GM18511 (cell line): ENCODE data around the gene KLF11.

Experiments used
- ATAC-seq: cut with Tn5 transposase; IDR thresholded peaks from one replicate; pipeline ENCODE4 v1.9.1; 2021; ENCODE audit warnings: mild to moderate bottlenecking, moderate library complexity; ENCODE audit not compliant: unreplicated experiment

KLF11 gene

DNA sequence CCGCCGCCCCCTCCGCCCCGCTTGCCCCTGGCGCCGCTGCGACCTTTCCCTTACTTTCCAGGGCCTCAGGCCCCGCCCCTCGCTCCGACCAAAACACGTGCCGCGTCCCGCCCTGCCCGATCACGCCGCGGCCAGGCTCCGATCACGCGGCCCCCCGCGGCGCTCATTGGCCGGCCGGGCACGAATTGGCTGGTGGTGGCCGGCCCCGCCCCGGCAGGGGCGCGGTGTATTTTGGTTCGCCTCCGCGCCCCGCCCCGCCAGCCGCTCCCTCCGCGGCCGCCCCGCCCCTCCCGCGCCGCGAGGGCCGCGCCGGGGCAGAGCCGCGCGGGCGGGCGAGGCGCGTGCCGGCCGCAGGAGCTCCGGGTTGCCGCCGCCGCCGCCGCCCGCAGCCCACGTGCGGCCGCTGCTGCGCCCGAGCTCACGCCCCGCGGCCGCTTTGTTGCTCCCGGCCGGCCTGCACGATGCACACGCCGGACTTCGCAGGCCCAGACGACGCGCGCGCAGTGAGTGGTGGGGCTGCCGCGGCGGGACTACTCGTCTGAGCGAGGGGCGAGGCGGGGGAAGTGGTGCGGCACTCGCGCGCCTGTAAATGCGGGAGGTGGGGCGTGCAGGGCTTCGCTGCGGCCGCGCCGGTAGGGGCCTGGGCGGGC, at the start of gene KLF11:
KLF11 (plus strand) TSS at position 295 of the 650 bp plus-strand sequence; CDS start at position 462, 167 bp downstream.
- peak; percentile 76 for ATAC-seq

DNA sequence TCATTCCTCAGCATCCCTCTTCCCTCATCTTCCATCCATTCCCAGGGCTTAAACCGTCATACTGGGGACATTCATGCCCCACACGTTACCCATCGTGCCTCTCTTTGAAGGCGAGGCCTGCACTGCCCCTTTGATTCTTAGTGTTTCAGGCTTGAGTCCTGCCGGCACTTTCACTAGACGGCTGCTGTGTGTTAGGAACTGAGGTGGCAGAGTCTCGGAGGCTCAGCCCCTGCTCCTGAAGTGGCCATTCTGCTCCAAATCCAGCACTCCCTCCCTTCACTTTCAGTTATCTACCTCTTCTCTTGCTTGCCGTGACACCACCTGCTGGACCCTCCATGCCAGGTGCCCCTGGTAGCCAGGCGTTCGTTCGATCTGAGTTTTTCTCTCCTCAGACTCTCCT, 48.9 kb upstream of the KLF11 start:
- no peak for ATAC-seq

- no peak for ATAC-seq
Measured at GRCh38 chr2:9995059-9995458, 48.3 kb upstream of the KLF11 start.

DNA sequence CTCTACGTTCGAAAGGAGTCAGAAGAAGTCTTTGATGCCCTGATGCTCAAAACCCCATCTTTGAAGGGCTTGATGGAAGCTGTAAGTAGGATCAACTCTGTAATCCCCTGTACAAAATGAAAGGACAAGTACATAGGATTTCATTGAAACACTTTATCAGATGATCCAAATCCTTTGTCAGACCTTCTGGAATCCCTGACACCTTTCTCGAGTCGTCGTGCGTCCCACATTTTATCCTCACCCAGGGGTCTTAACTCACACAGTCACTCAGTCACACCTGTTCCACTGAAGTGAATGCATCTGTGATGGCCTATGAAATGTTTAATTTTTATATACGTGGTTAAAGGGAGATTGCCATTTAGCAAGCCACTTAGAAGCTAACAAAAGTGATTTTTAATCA, 47.0 kb upstream of the KLF11 start:
- ATAC-seq, result no peak

DNA sequence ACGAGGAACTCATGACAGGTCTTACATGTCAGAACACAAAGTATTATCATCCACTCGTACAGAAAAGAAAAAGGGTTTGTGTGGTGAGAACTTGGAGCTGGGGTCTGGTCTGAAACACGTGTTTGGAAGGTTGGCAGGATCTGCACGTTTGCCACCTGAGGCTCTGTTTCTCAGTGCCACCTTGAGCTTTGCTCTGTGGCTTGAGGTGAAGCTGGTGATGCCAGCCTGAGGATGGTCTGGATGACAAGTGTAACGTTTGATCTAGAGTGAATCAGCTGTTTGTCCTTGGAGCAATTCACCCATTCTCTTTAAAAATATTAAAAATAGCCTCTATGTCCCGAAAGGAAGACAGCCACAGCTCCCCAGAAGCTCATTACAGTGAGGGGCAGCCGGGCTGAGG, 45.4 kb upstream of the KLF11 start:
- ATAC-seq, result no peak

- no peak for ATAC-seq
Measured at GRCh38 chr2:9998916-9999654, 44.3 kb upstream of the KLF11 start.

DNA sequence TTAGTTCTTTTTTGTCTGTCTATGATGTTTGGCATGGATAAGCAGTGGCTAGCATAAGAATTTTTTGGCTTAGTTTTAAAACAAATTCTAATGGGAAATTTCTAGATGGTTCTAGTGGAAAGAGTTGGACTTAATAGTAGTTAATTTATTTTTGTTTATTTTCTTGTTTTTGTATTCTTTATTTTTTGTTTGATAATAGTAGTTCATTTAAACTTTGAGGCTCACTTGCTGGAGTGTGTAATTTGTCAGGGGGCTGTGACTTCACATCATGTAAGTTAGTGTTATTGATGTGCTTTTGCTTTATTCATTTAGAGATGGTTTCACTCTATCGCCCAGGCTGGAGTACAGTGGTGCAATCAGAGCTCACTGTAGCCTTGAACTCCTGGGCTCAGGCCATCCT, 43.7 kb upstream of the KLF11 start:
- no peak for ATAC-seq

GRCh38 chr2:10000541-10000940, 42.8 kb upstream of the KLF11 start:
- ATAC-seq, result no peak

- no peak for ATAC-seq
Measured at GRCh38 chr2:10001586-10001985, 41.8 kb upstream of the KLF11 start.

DNA sequence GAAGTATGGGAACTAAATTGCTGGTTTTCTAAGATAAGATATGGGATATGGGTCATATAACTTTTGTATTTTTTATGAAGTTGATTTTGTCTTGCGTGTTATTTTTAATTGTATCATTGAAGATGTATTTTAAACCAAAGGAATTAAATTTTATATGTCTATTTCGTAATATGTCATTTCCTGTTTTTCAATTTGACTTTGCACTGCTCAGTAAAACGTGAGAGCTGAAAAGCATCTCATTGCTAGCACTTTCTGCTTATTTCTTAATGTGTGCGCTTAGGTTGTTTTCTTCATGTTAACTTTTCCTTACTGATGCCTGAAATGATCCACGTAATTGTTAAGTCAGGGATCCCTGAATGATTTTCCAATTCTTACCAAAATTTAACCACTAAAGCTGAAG, 41.2 kb upstream of the KLF11 start:
- no peak for ATAC-seq

DNA sequence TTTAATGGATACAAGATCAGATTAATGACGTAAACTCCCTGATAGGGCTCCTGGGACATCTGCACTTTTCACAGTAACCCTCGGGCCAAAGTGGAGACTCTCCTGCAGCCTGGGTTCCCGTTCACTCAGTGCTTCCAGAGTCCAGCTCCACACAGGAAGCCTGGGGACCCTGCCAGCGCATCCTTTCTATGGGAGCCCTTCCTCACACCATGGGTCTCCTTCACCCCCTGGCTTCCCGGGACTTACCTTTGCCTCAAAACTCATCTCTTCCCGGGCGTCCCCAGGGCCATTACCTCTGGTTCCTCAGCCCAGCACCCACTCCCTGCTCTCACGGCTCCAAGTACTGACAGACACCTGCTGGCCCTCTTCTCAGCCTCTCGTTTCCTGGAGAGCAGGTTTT, 40.7 kb upstream of the KLF11 start:
- ATAC-seq, result no peak

DNA sequence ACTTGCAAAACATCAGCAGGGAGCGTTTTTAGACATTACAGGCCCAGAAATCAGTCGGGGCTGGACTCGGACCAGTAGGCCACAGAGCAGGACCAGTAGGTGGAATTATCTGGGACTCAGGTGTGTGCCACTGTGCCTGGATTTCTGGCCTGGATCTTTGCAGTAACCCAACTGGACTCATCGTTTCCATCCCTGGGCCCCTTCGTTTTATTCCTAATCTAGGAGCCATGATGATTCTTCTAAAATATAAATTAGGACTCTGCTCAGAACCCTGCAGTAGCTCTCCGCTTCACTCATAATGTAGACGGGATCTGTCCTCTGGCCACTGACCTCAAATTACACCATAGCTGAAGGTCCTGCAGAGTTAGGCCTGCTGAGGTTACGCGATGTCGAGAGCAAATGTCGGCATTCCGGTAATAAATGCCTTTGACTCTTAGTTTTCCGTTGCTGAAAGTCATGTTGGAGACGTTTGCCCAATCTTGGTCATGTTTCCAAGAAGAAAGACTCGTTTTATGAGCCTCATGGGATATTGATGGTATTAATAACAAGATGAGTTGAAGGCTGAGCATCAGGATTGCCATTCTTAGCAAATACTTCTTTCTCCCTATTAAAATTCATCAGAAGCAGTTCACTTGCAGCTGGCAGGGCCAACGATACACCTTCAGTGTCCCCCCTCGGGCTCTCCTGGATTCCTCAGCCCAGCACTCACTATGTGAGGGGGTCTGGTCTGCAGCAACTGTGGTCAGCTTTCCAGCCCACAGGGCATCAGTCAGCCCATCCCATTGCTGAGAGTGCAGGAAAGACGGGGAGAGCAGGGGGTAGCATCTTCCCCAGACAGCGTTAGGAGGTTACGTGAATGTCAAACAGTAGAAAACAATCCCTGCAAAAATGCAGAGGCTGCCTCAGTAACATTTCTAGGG, 39.9 kb upstream of the KLF11 start:
- no peak for ATAC-seq

GRCh38 chr2:10004401-10004800, 38.9 kb upstream of the KLF11 start:
- ATAC-seq, result no peak

- no peak for ATAC-seq
Measured at GRCh38 chr2:10004836-10005235, 38.5 kb upstream of the KLF11 start.

GRCh38 chr2:10005461-10006235, 37.7 kb upstream of the KLF11 start:
- ATAC-seq, result no peak

DNA sequence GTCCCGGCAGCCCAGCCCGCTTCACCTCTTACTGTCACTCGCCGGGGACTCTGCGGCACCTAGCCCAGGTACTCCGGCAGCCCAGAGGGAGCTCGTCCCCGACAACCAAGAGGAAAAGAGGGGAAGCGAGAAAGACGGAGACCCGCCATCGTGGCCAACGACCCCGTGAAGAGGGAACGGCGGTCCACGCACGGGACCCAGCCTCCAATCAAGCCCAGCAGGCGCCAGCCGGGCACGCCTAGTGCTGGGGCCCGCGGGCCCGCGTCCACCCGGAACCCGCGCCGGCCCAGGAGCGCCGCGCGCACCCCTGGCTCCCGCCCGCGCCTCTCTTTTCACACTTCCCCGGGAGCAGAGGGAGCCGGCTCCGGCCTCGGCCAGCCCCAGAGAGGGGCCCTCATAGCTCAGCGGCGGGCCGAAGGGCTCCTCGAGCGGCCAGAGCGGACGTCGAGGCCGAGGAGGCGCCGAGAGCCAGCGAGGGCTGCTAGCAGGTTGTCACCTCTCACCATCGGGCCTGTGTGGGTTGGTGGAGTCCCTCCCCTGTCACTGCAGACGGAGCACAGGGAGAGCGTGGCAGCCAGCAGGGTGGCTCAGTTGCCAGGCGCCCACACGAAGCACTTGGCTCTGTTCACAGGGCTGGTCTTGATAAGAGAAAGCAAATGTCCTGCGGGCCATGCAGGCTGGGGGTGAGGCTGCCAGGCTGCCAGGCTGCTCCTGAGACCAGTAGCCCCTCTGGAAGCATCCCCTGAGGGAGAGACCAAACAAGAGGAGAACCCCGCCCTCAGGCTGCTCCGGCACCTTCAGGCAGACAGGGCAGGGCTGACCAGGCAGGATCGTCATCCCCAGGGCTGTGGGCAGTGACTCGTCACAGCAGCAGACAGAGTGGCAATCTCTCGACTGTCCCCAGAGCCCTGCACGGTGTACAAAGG, 36.9 kb upstream of the KLF11 start:
- ATAC-seq, result no peak

DNA sequence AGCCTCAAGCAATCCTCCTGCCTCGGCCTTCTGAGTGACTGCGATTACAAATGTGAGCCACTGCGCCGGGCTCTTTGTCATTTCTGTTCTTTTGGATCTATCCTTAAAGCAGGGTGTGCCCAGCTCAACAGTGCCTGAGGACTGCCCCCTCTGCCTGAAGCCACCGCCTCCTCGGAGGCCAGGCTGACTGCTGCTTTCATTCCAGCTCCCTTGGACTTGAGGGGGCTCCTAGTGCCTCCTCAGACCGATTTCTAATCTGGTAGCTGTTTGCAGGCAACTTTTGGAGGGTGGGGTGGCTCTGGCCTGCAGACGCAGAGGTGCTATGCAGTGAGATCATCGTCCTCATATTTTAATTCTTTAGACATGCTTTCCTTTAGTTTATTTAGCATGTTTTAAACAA, 35.9 kb upstream of the KLF11 start:
- ATAC-seq, result no peak

DNA sequence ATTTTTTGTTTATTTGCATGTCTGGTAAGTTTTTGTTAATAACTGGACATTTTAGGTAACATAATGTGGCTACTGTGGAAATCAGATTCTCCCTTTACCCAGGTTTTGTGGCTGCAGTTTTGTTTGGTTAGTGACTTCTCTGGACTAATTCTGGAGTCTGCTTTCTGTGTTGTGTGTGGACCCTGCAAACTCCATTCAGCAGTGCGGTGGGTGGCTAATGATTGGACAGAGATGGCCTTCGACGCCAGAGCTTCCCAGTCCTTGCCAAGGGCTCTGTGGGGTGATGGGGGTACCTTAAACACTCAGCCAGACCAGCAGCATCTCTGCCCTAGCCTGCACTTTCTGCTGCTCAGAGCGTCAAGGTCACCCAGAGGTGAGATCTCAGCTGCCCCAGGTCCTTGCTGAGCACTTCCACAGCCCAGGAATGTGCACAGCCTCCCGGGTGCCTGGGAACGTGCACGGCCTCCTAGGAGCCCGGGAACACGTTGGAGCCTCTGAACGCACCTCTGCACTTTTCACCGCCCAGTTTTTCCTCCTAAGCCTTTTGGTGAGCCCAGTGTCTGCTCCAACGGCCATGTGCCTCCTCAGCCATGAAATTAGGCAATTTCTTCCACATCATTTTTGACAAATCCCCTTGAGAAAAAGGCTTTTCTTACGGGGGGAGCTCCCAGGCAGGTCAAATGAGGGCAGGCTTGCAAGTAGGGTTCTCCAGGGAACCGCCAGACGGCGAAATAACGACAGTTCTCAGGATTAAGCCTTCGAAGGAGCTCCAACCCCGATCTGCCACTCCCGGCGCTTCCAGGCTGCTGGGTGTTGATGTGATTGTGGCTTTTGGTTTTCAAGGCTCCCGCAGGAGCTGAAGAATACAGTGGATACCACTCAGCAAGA, 35.2 kb upstream of the KLF11 start:
- no peak for ATAC-seq

DNA sequence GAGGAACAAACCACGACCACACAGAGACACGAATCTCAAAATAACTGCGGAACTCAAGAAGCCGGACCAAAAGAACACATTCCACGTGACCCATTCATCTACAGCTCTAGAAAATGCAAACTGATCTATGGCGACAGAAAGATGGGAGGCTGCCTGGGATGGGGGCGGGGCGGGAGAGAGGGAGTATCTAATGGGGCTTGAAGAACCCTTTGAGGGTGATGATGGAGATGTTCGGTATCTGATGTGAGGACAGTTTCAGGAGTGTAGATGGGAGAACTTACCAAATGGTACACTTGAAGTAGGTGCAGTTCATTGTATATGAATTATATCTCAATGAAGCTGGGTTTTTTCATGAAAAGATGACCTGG, 34.6 kb upstream of the KLF11 start:
- no peak for ATAC-seq
